ENCODE measurements around the gene RAVER1.

DNA sequence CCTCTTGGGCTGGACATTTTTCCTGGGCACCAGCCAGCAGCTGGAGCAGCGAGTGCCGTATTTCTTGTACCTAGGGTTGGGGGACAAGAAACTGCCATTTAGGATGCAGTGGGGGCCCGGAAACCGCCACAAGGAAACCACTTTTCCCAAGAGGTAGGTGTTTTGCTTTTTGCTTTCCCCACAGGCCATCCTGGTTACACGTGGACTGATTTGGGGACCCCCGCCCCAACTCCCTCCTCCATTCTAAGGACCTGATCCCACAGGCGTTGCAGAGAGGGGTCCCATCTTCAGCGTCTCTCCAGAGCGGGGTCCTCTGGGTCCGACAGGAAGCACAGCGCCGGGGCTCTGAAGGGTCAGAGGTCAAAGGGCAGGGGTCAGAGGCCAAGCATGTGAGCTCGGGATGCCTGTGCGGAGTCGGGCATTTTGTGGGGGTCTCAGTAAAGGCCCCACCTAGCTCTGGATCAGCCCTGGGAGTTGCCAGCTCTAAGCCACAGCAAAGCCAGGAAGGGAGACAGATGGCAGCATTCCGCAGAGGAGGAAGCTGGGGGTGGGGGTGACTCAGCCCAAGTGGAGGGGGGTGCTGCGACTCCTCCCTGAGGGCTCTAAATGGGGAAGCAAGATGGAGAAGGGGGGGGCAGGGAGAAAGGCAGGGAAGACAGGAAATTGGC is 28.1 kb downstream of the RAVER1 start:
- TF ChIP-seq, protein P1, sequence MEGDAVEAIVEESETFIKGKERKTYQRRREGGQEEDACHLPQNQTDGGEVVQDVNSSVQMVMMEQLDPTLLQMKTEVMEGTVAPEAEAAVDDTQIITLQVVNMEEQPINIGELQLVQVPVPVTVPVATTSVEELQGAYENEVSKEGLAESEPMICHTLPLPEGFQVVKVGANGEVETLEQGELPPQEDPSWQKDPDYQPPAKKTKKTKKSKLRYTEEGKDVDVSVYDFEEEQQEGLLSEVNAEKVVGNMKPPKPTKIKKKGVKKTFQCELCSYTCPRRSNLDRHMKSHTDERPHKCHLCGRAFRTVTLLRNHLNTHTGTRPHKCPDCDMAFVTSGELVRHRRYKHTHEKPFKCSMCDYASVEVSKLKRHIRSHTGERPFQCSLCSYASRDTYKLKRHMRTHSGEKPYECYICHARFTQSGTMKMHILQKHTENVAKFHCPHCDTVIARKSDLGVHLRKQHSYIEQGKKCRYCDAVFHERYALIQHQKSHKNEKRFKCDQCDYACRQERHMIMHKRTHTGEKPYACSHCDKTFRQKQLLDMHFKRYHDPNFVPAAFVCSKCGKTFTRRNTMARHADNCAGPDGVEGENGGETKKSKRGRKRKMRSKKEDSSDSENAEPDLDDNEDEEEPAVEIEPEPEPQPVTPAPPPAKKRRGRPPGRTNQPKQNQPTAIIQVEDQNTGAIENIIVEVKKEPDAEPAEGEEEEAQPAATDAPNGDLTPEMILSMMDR (IDR thresholded peaks at IDR 0.05) = no peak
- TF ChIP-seq, protein P2, sequence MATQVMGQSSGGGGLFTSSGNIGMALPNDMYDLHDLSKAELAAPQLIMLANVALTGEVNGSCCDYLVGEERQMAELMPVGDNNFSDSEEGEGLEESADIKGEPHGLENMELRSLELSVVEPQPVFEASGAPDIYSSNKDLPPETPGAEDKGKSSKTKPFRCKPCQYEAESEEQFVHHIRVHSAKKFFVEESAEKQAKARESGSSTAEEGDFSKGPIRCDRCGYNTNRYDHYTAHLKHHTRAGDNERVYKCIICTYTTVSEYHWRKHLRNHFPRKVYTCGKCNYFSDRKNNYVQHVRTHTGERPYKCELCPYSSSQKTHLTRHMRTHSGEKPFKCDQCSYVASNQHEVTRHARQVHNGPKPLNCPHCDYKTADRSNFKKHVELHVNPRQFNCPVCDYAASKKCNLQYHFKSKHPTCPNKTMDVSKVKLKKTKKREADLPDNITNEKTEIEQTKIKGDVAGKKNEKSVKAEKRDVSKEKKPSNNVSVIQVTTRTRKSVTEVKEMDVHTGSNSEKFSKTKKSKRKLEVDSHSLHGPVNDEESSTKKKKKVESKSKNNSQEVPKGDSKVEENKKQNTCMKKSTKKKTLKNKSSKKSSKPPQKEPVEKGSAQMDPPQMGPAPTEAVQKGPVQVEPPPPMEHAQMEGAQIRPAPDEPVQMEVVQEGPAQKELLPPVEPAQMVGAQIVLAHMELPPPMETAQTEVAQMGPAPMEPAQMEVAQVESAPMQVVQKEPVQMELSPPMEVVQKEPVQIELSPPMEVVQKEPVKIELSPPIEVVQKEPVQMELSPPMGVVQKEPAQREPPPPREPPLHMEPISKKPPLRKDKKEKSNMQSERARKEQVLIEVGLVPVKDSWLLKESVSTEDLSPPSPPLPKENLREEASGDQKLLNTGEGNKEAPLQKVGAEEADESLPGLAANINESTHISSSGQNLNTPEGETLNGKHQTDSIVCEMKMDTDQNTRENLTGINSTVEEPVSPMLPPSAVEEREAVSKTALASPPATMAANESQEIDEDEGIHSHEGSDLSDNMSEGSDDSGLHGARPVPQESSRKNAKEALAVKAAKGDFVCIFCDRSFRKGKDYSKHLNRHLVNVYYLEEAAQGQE (IDR thresholded peaks at IDR 0.05; ENCODE audit: insufficient read depth in 1 of 2, low read depth in 2 of 2, low read length in 1 of 2) = no peak
- TF ChIP-seq SIN3A (IDR thresholded peaks at IDR 0.05; ENCODE audit: borderline replicate concordance, insufficient read depth, low read depth, low read length) (no peak), POLR2AphosphoS5 (IDR thresholded peaks at IDR 0.05; ENCODE audit: low read depth, low read length) (no peak)

Measured in Panc1 (cell line).